ENCODE results near the gene FHOD1. TPM values are rescaled to one million over a fixed set of nuclear protein-coding genes. Genes with fewer than 3 reads are reported as not detected.

The FHOD1 gene
- total and polyA plus RNA-seq, 9 of the 15 experiments (the other 6 are each of a cell fraction or from before 2014, with no cell fraction given) = 18.7 to 126 (median 32.3) TPM

- in situ Hi-C loops (cut with MboI) = no loop called here
- FAIRE-seq (no peak), DNase-seq (ENCODE audit: extremely low read depth in 1 of 4, low spot score in 3 of 4) (no peak), ATAC-seq (no peak)
- peak overlapping the region; percentile 100 for H3K4me2 ChIP-seq (ENCODE audit: insufficient read depth, low read length)
- H4K20me1 ChIP-seq (replicated peaks; ENCODE audit: control insufficient read depth, insufficient read depth, low read length) = no peaks in the 10 kb centered on the region
- H3K79me2 ChIP-seq (ENCODE audit: control insufficient read depth, insufficient read depth, low read length) = peaks cover 21% of the 10 kb centered on the region
- ChIA-PET POLR2A (interaction anchor here (1.0 to 2.8 kb wide), 8 partner anchors 8 to 37 kb away, joined by 3 to 31 read pairs (median 6); no protein-coding TSS in a partner anchor), CTCF (ENCODE audit: low intra/inter-chr PET ratio) (no interaction called here)
- H3K27me3 ChIP-seq (ENCODE audit: control insufficient read depth in 2 of 2, insufficient read depth in 2 of 2, low read length in 2 of 2) = no peaks in the 10 kb centered on the region
- intact Hi-C loops (cut with micrococcal nuclease) = loop anchor here (5.0 kb wide), 1 partner anchor 35 kb away; the partner anchor contains the start of genes E2F4 and EXOC3L1
- no peaks in the 10 kb centered on the region for H3K9me1 ChIP-seq (ENCODE audit: control insufficient read depth, insufficient read depth, low read length)
- H3K9ac ChIP-seq (ENCODE audit: insufficient read depth in 1 of 2, low read depth in 2 of 2, low read length in 2 of 2) = peak overlapping the region; percentile 94 to 97
- WGBS (ENCODE audit: insufficient coverage, low coverage, missing lambda C conversion rate) = 3% methylated on average over 12 of the region's 12 CpGs
- peak overlapping the region; percentile 74 for H3K27ac ChIP-seq (ENCODE audit: extremely low read depth, low read depth, low read length)
- BruUV-seq (replicated peaks) = no TSS peak
- peak overlapping the region; percentile 98 for H3K4me3 ChIP-seq
- peaks cover 53% of the 10 kb centered on the region; the same call in 2 of the 3 replicates for H3K36me3 ChIP-seq (ENCODE audit: control insufficient read depth, insufficient read depth, low read length)
- peak overlapping the region; percentile 85; the same call in 1 of the 2 replicates for H2AFZ ChIP-seq (ENCODE audit: low read depth, low read length)
- no peaks in the 10 kb centered on the region for H3K9me3 ChIP-seq (replicated peaks; ENCODE audit: control insufficient read depth, insufficient read depth, low read depth, low read length)
- peaks cover 18 to 20% of the 10 kb centered on the region in 2 experiments for H3K4me1 ChIP-seq (replicated peaks in 1 of 2; ENCODE audit: control insufficient read depth in 2 of 2, insufficient read depth in 2 of 2, low read length in 2 of 2)
- TF ChIP-seq KAT2B (IDR thresholded peaks at IDR 0.05; ENCODE audit: low read depth, low read length) (no peak), ZBTB34 (CRISPR knock-in tag; IDR thresholded peaks at IDR 0.05) (no peak), NR4A1 (CRISPR knock-in tag; IDR thresholded peaks at IDR 0.05) (no peak), NR4A1 (tag; IDR thresholded peaks at IDR 0.05) (no peak), GABPB2 (CRISPR knock-in tag; conservative IDR thresholded peaks at IDR 0.05) (no peak), CBX8 (IDR thresholded peaks at IDR 0.05; ENCODE audit: borderline replicate concordance, extremely low read depth, low read depth, low read length, poor library complexity, severe bottlenecking) (no peak), NR3C1 (CRISPR knock-in tag; IDR thresholded peaks at IDR 0.05) (no peak), WHSC1 (IDR thresholded peaks at IDR 0.05; ENCODE audit: low read length) (no peak), CHD7 (IDR thresholded peaks at IDR 0.05; ENCODE audit: low read depth, low read length) (no peak), TRIM28 (IDR thresholded peaks at IDR 0.05) (no peak)
These were observed 19.7 kb downstream of the FHOD1 start for GRCh38 chr16:67227567-67227921.

Measured in K562 (cell line).